NB4 (cell line): ENCODE data around the gene AGPAT2.

Experiments used
- CTCF ChIP-seq: IDR thresholded peaks from one replicate; pipeline ENCODE4 v1.5.1; 2012; ENCODE audit warnings: low read depth, low read length
- MAX ChIP-seq: IDR thresholded peaks from 2 replicates; pipeline ENCODE4 v1.6.1; 2011; ENCODE audit warnings: low read depth, low read length
- MYC ChIP-seq: IDR thresholded peaks from 2 replicates; pipeline ENCODE4 v1.6.1; 2011; ENCODE audit warnings: low read depth, low read length

DNA sequence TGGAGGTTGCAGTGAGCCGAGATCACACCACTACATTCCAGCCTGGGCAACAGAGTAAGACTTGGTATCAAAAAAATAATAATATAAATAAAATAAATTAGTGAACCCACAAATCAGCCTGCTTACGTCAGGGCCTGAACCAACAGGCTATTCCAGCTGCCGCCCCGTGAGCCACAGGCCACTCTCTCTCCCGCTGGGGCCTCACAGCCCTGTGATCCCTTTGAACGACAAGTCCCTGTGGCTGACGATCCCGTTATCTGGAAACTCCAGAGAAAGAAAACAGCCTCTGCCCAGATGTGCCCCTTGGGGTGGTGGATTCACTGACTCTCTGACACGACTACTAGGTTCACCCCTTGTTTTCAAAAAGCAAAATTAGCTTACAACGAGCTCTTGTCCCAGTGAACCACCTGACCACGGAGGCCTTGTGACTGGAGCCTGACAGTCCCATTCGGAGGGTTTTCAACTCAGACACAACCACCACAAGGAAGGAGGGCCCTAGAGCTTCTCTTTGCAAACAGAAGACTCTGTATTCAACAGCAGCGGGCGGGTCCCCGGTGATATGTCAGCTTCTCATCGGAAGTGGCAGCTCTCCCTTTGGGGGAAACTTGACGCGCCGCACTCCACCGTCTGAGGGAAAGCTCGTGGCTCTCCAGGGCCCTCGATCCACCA is 20.7 kb upstream of the AGPAT2 start:
- TF ChIP-seq CTCF: no peak
- no peak for TF ChIP-seq MAX
- no peak for TF ChIP-seq MYC
